Measurements from ENCODE around the gene RALGPS2.
"Not testable (repeated sequence)": the region's sequence is repeated elsewhere in the genome, so short reads cannot be mapped to it uniquely, and the experiment has no call there.

Gene RALGPS2

DNA sequence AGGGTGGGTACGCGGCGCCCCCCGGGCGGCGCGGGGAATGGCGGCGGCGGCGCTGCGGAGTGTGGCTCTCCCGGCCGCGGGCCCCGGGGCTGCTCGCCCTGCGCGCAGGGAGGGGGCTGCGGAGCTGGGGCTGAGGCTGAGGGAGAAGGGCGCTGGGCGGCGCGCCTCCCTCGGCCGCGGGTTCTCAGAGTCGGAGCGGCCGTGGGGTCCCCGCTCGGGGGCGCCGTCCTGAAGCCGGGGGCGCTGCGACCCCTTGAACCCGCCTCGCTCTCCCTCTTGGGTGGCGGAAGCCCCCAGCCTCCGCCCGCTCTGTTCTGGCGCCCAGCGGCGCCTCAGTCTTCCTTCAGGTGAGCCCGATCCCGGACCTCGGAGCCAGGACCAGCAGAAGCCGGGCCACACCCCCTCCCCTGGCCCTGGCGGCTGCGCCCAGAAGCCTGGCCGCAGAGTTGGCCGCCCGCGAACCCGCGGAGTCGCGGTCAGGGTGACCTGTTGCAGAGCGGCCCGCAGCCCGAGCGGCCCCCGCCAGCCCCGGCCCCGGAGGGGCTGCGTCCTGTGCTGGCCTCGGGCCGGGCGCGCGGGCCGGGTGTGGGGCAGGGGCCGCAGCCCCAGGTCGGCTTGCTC lies 532 bp downstream of the RALGPS2 start:
- DNase-seq: peak; percentile 15

DNA sequence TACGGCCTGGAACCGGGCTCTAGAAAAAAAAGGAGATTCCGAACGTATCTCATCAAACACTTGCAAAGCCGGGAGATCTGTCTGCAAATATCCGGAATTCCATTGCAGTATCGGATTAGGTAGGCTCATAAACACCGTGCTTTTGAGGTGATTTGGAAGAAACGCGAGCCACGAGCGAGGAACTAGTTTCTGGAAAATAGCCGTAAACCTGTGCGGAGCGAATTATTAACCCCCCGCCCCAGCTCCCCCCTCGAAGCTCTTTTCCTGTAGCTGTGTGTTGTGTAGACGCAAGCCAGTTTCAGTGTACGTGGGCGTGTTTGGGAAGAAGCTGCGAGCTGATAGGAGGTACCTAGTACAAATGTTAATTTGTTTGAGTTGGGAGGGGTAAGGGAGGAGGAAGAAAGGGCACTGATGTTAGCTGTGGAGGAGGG lies 1.1 kb downstream of the RALGPS2 start:
- DNase-seq: peak; percentile 85

- no peak for DNase-seq
These were observed 1.5 kb downstream of the RALGPS2 start for GRCh38 chr1:178726545-178726944.

DNA sequence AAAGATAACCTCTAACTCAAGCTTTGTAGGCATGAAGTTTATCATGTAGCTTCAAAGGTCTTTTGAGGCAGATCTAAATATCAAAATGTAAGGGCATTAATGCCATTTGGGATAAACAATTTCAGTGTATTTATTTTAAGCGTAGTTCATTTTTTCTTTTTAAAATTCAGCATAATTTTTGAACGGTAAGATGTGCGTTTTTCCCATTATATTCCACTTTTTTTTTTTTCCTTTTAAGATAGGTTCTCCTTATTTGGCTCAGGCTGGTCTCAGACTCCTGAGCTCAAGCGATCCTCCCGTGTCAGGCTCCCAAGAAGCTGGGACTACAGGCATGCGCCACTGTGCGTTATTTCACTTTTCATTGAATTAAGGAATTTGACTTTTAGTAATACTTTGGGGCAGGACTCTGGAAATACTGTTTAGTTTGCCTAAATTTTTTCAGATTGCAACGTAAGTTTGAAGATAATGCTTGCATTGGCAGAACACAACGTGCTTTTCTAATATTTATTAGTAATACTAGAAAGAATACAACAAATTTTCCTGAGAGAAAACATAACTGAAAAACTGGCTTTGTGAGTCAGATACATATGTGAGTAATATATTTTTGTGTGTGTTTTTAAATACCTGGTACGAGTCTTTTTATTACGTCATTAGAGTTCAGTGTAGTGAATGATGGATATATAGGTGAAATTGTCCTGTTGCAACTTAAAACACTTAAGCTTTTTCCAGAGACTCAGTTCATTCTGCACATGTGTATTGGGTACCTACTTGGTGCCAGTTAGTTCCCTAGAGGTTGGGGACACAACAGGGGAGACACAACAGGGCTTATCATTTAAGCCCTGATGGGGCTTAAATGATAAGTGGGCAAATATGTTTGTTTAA lies 2.2 kb downstream of the RALGPS2 start:
- no peak for DNase-seq

- no peak for DNase-seq
These were observed 8.9 kb downstream of the RALGPS2 start for GRCh38 chr1:178733972-178734371.

DNA sequence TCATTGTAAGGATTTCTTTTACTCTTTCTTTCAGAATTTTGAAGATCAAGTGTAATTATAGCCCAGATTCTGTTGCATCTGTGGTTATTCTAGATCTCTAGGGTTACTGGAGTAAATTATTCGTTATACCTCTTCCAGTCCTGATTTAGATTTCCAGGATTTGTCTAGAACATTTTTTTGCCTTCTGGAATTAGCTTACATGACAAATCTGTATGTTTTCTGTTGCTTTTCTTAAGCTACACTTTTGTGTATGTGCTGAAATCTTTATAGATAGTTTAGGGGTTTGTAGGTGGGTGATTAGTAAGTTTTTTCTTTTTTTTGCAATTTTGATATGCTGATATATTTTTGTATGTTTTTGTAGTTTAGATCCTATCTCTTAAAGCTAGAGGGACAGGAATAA lies 13.7 kb downstream of the RALGPS2 start:
- DNase-seq: no peak

DNA sequence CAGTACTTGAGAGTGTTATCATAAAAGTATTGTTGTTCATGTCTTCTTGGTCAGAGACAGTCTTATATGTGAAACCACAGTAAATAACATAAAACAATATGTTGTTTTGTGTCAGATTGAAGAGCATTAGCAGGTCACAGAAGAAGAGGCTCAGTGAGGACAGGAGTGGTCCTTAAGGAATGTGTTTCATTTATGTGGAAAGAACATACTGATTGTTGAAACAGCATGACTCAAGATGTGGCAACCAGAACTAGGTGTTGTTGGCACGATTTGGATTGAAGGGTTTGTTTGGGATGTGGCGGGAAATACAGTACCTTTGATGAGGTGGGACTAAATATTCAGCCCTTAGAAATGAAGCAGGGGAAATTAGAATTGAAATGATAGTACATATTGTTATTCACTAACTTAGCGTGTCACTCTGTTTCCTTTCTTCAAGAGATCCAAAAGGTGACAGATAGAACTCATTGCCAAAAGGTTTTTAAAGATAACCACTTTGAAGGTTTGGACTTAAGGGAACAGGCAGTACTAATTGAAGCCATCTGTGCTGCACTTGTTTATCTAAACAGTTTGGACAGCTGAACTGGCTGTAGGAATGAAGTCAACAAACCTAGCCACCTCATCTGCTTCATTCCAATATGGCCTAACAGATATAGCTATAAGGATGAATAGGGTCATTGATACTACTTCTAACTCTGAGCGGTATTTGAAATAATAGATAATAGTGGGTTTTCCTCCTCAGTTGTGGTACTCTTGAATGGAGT lies 14.4 kb downstream of the RALGPS2 start:
- no peak for DNase-seq

DNA sequence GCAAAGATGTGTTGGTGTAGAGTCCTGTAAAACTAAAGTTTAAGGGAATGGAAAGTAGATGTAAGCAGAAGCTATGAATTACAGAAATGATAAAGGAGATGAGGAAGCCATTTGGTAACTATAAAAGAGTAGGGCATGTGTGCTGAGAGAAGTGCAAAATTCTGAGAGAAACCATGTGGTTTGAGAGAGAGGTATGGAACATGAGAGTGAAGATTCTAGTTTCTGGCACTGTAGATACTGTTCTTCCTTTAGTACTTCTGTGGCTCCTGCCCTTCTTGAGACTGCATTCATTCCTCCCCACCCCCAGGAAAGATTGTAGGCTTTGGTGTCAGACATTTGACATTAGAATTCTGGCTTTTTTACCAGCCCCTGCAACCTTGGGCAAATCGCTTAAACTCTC lies 15.4 kb downstream of the RALGPS2 start:
- no peak for DNase-seq

GRCh38 chr1:178740924-178741323 lies 15.9 kb downstream of the RALGPS2 start:
- no peak for DNase-seq

GRCh38 chr1:178743801-178744200 lies 18.8 kb downstream of the RALGPS2 start:
- no peak for DNase-seq

GRCh38 chr1:178745260-178745659 lies 20.2 kb downstream of the RALGPS2 start:
- no peak for DNase-seq

- DNase-seq: no peak
These were observed 21.3 kb downstream of the RALGPS2 start for GRCh38 chr1:178746345-178746744.

GRCh38 chr1:178747361-178747760 lies 22.3 kb downstream of the RALGPS2 start:
- not testable (repeated sequence) for DNase-seq

DNA sequence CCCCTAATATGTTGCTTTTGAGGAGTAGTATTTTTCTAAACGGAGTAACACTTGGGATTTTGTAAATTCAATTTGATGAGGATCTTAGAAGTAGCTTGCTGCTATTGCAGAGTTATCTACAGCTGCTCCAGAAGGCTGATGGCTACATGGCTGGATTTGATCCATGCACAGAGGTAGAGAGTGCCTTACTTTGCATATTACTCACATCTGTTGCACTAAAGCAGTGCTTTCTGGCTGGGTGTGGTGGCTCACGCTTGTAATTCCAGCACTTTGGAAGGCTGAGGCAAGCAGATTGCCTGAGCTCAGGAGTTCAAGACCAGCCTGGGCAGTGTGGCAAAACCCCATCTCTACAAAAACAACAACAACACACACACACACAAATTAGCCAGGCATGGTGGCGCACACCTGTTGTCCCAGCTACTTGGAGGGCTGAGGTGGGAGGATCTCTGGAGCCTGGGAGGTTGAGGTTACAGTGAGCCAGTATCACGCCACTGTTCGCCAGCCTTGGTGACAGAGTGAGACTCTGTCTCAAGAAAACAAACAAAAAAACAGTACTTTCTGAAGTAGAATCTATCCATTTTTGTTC lies 24.6 kb downstream of the RALGPS2 start:
- DNase-seq: no peak

DNA sequence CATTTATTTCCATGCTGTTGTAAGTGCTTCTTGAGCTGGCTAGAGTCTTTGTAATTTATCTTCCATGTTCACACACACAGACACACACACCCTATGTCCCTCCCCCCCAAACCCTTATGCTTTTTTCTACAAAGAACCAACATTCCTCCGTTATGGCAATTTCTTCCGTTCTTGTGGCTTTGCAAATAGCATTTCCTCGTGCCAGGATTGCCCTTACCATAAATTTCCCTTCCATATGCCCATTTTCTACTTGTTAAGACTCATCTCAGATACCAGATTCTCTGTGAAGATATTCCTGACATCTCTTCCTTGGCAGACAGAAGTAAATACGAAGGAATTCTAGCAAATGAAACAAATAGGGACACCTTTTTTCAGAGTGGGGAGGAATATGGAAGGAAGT lies 26.0 kb downstream of the RALGPS2 start:
- no peak for DNase-seq

DNA sequence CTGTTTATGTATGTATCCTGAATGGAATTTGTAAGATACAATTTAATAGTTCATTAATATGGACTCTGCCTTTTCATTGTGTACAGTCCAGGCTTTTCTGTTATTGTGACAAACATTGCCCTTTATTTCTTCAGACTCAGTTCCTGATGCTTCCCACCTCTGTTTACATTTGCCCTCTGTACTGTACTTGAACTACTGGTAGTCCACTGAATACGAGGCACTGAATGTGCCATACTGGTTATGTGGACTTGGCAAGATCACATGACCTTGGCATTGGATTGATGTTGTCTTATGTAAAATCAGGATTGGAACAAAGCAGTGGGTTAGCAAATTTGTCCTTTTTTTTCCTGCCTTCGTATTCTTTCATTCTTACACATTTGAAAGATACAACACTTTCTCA lies 27.8 kb downstream of the RALGPS2 start:
- DNase-seq: no peak

GRCh38 chr1:178754655-178755256 lies 29.7 kb downstream of the RALGPS2 start:
- DNase-seq: not testable (repeated sequence)

DNA sequence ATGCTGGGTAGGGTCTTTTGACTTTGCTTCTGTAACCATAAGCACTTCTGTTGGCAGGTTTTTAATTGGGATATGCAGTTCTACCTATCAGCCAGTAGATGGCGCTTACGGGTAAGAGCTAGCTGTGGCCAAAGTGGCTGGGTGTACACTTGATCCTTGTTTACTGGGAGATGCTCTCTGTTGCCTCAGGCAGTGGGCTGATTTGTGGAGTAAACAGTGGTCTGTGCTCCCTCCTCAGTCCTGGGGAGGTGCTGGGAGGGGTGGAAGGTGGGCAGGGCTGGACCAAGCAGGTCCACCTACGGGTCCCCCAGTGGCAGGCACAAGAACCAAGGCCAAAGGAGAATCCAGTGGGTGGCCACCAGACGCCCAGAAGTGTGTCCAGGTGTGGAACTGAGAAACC lies 43.4 kb downstream of the RALGPS2 start:
- DNase-seq: peak; percentile 42

GRCh38 chr1:178772952-178773351 lies 47.9 kb downstream of the RALGPS2 start:
- no peak for DNase-seq

DNA sequence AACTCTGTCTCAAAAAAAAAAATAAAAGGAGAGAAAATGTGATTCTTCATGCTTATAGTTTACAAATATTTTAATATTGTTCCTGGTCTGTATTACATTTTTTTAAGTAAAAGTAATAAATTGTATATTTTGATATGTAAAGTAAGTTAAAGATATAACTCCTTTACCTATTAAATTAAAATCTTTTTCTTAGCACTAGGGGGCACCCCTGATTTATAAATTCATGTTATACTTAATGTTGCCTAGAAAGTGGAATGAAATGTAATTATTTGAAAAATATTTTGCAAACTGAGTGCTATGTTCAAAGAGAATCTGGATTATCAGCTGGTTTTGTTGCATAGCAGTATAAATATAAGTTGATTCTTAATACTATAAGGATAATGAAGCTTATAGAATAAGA lies 49.2 kb downstream of the RALGPS2 start:
- DNase-seq: peak; percentile 13

GRCh38 chr1:178776553-178776952 lies 51.5 kb downstream of the RALGPS2 start:
- DNase-seq: no peak

DNA sequence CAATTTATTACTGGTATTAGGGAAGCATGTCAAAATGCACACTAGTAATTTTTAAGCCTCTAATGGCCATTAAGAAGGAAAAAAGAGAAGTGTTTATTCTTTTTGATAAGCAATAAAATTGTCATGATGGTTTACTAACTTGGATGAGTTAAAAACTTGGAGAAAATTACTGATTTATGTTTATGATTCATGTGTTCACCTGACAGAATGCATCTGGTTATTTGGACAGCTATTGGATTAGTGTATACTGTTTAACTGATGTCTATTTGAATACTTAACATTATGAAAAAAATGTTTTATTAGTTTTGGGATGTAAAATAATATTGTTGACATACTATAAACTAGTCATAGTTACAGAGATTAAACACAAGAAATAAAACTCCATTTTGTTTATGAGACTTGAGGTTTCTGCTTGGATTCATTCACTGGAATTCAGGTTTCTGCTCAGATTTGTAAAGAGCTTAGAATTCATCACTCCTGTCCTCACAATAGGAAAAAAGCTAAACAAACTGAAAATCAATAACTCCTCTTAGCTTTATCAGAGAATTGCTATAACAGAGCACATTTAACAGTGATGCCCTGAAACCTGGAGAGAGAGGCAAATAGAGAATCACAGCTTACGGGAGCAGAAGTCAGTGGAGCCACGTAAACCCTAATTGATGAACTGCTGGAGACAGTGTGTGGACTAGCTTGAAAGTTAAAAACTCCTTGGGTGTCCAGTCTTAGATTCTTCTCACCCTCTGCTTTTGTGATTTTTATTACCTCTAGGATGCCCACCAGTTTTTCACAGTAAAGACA lies 56.7 kb downstream of the RALGPS2 start:
- DNase-seq: no peak
